ENCODE data around the gene SF3B2. TPM values are rescaled to one million over a fixed set of nuclear protein-coding genes. Genes with fewer than 3 reads are reported as not detected.

SF3B2 gene
- total RNA-seq, 6 donors from 2014 or later, result 142 to 193 (median 173) TPM

Other genes with a start within 250 kb of the SF3B2 start
- gene SNX32, start 218.4 kb upstream of the SF3B2 start, total RNA-seq, result under 1 TPM in 2 of 6 donors, not detected in 4; 0.37 to 0.69 TPM
- gene CFL1, start 194.2 kb upstream of the SF3B2 start, total RNA-seq, result 100 to 1,000 TPM; 358 to 813 (median 768) TPM
- 100 to 1,000 TPM in 1 of 6 donors, 10 to 100 TPM in 5; 41.5 to 182 (median 53.3) TPM for gene MUS81, start 191.9 kb upstream of the SF3B2 start, total RNA-seq
- gene EFEMP2, start 179.6 kb upstream of the SF3B2 start, total RNA-seq, result 10 to 100 TPM; 28.8 to 79.6 (median 65.3) TPM
- 10 to 100 TPM in 3 of 6 donors, 1 to 10 TPM in 3; 2.1 to 20.7 (median 11.4) TPM for gene CTSW, start 172.5 kb upstream of the SF3B2 start, total RNA-seq
- 10 to 100 TPM; 46.8 to 77.7 (median 57.0) TPM for gene FIBP, start 163.9 kb upstream of the SF3B2 start, total RNA-seq
- gene CCDC85B, start 161.7 kb upstream of the SF3B2 start, total RNA-seq, result 10 to 100 TPM; 19.9 to 69.7 (median 37.2) TPM
- 10 to 100 TPM in 3 of 6 donors, 1 to 10 TPM in 3; 1.8 to 16.9 (median 8.2) TPM for gene FOSL1, start 152.0 kb upstream of the SF3B2 start, total RNA-seq
- 10 to 100 TPM; 11.5 to 42.4 (median 24.3) TPM for gene C11orf68, start 133.3 kb upstream of the SF3B2 start, total RNA-seq
- 100 to 1,000 TPM in 1 of 6 donors, 10 to 100 TPM in 5; 60.3 to 111 (median 80.0) TPM for gene DRAP1, start 132.9 kb upstream of the SF3B2 start, total RNA-seq
- under 1 TPM in 2 of 6 donors, not detected in 4; 0.17 to 0.92 TPM for gene TSGA10IP, start 106.9 kb upstream of the SF3B2 start, total RNA-seq
- 100 to 1,000 TPM in 2 of 6 donors, 10 to 100 TPM in 4; 44.4 to 201 (median 71.4) TPM for gene SART1, start 90.6 kb upstream of the SF3B2 start, total RNA-seq
- 10 to 100 TPM; 22.8 to 37.4 (median 30.1) TPM for gene EIF1AD, start 50.2 kb upstream of the SF3B2 start, total RNA-seq
- 100 to 1,000 TPM in 2 of 6 donors, 10 to 100 TPM in 4; 32.5 to 201 (median 53.8) TPM for gene BANF1, start 49.9 kb upstream of the SF3B2 start, total RNA-seq
- 10 to 100 TPM; 12.6 to 68.1 (median 30.5) TPM for gene CST6, start 40.4 kb upstream of the SF3B2 start, total RNA-seq
- gene CATSPER1, start 25.9 kb upstream of the SF3B2 start, total RNA-seq, result 1 to 10 TPM in 4 of 6 donors, under 1 TPM in 1, not detected in 1; 0.79 to 6.1 (median 3.0) TPM
- 1 to 10 TPM in 1 of 6 donors, not detected in 5; 2.4 TPM for gene GAL3ST3, start 3.2 kb upstream of the SF3B2 start, total RNA-seq
- 100 to 1,000 TPM in 1 of 6 donors, 10 to 100 TPM in 5; 39.8 to 123 (median 51.1) TPM for gene PACS1, start 17.9 kb downstream of the SF3B2 start, total RNA-seq
- gene KLC2, start 205.3 kb downstream of the SF3B2 start, total RNA-seq, result 10 to 100 TPM; 24.1 to 41.0 (median 34.4) TPM
- gene RAB1B, start 216.3 kb downstream of the SF3B2 start, total RNA-seq, result 100 to 1,000 TPM in 5 of 6 donors, 10 to 100 TPM in 1; 34.6 to 173 (median 122) TPM
- gene CNIH2, start 225.8 kb downstream of the SF3B2 start, total RNA-seq, result 1 to 10 TPM in 4 of 6 donors, not detected in 2; 1.4 to 2.0 (median 1.6) TPM
- gene YIF1A, start 236.8 kb downstream of the SF3B2 start, total RNA-seq, result 100 to 1,000 TPM in 1 of 6 donors, 10 to 100 TPM in 5; 25.1 to 107 (median 68.2) TPM
- gene TMEM151A, start 239.5 kb downstream of the SF3B2 start, total RNA-seq, result 1 to 10 TPM in 1 of 6 donors, under 1 TPM in 1, not detected in 4; 0.29 to 1.9 TPM

Data from upper lobe of left lung (tissue), 6 donors.